Right renal pelvis (tissue), 4 donors: ENCODE results near the gene DPP4. TPM values are rescaled to one million over a fixed set of nuclear protein-coding genes. Genes with fewer than 3 reads are reported as not detected.
"Not testable (repeated sequence)": the region's sequence is repeated elsewhere in the genome, so short reads cannot be mapped to it uniquely, and the experiment has no call there.

Experiments
- DNase-seq, 4 donors: peaks; one replicate each; pipeline ENCODE4 v3.0.0-alpha.2; 2013; ENCODE audit warnings: low read depth in 4 of 4, low spot score in 3 of 4, missing footprints in 1 of 4
- polyA plus RNA-seq, 4 donors: library from polyadenylated mRNA; unstranded; fragments of 120-200 nt; gene quantifications; one replicate each; pipeline ENCODE4 v1.2.1, GENCODE V29; 2013; ENCODE audit not compliant: insufficient read length in 4 of 4

The DPP4 gene
- polyA plus RNA-seq, 4 donors, result 89.9 to 151 (median 142) TPM

- DNase-seq, result no peak
Observed at GRCh38 chr2:161994761-161995520, 79.1 kb downstream of the DPP4 start.

- DNase-seq, result no peak
Observed at GRCh38 chr2:161992531-161992930, 81.5 kb downstream of the DPP4 start.

- DNase-seq, result no peak
Observed at GRCh38 chr2:161991991-161992390, 82.0 kb downstream of the DPP4 start.

GRCh38 chr2:161990741-161991140 is 83.3 kb downstream of the DPP4 start:
- no peak for DNase-seq

- DNase-seq, result no peak
Observed at GRCh38 chr2:161990036-161990435, 84.0 kb downstream of the DPP4 start.

GRCh38 chr2:161988589-161988988 is 85.4 kb downstream of the DPP4 start:
- no peak for DNase-seq

- no peak for DNase-seq
Observed at GRCh38 chr2:161987311-161987710, 86.7 kb downstream of the DPP4 start.

GRCh38 chr2:161983866-161984265 is 90.1 kb downstream of the DPP4 start:
- no peak for DNase-seq

GRCh38 chr2:161983331-161983651 is 90.7 kb downstream of the DPP4 start:
- DNase-seq, result no peak

GRCh38 chr2:161982548-161983330 is 91.3 kb downstream of the DPP4 start:
- DNase-seq, result no peak

- DNase-seq, result no peak
Observed at GRCh38 chr2:161981679-161982250, 92.2 kb downstream of the DPP4 start.

- DNase-seq, result no peak
Observed at GRCh38 chr2:161980976-161981375, 93.0 kb downstream of the DPP4 start.

GRCh38 chr2:161979490-161979889 is 94.5 kb downstream of the DPP4 start:
- DNase-seq, result no peak

- DNase-seq, result not testable (repeated sequence)
Observed at GRCh38 chr2:161977926-161978325, 96.1 kb downstream of the DPP4 start.

GRCh38 chr2:161976917-161977316 is 97.1 kb downstream of the DPP4 start:
- DNase-seq, result no peak

- DNase-seq, result no peak
Observed at GRCh38 chr2:161976295-161976694, 97.7 kb downstream of the DPP4 start.

GRCh38 chr2:161975813-161976160 is 98.2 kb downstream of the DPP4 start:
- no peak for DNase-seq

- DNase-seq, result no peak
Observed at GRCh38 chr2:161975062-161975812, 98.8 kb downstream of the DPP4 start.

- no peak for DNase-seq
Observed at GRCh38 chr2:161974461-161974860, 99.6 kb downstream of the DPP4 start.

GRCh38 chr2:161972866-161973265 is 101.1 kb downstream of the DPP4 start:
- DNase-seq, result no peak

- DNase-seq, result no peak
Observed at GRCh38 chr2:161972232-161972631, 101.8 kb downstream of the DPP4 start.
